Activated effector memory CD4-positive, alpha-beta T cell treated with Interleukin-2 at 50 U/mL for 16 hours (primary cell): Measurements from ENCODE around the gene ANKDD1A.

Source experiments
- DNase-seq: peaks from one replicate; pipeline ENCODE4 v3.0.0-alpha.2; 2020

Gene ANKDD1A

GRCh38 chr15:64925335-64926330 lies 13.9 kb downstream of the ANKDD1A start:
- DNase-seq: no peak

DNA sequence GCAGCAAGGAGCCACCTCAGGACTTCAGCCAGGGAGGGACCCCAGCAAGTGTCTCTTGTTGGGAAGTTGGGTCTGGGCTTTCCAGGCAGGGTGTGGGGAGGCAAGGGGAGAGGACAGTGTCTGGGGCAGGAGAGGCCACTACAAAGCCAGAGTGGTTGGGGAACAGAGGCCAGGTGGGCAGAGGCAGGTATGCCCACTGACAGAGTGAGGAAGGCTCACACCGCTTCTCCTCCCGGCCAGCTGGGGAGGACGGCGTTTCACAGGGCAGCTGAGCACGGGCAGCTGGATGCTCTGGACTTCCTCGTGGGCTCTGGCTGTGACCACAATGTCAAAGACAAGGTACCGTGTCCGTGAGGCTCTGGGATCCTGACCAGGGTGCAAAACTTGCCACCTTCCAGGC lies 15.0 kb downstream of the ANKDD1A start:
- DNase-seq: no peak

DNA sequence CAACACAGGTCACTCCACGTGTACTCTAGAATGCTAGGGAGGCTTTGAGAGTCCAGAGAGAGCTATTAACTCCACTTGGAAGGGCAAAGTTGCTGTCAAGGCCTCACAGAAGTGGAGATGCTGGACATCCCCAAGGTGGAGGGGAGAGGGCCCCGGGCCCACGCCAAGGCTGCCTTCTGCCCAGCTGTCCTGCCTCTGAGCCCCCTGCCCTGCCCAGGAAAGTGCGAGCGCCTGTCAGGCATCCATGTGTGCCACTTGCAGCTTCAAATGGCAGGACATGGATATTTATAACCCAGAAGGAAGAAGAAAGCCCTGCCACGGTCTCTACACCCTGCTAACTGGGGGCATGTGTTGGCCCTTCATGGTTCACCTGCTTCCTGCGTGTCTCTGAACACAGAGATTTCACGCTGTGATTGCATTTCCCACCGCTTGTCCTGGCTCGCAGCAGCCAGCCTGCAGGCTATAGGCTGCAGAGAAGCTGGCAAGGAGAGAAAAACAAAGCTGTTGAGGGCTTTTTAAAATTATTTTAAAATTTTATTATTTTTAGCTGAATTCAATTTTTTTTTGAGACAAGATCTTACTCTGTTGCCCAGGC lies 17.0 kb downstream of the ANKDD1A start:
- DNase-seq: no peak

- no peak for DNase-seq
These were observed 18.4 kb downstream of the ANKDD1A start for GRCh38 chr15:64930019-64930652.

- DNase-seq: no peak
These were observed 19.2 kb downstream of the ANKDD1A start for GRCh38 chr15:64930778-64931371.

GRCh38 chr15:64931381-64931780 lies 19.7 kb downstream of the ANKDD1A start:
- DNase-seq: no peak

- DNase-seq: no peak
These were observed 22.3 kb downstream of the ANKDD1A start for GRCh38 chr15:64934023-64934422.

DNA sequence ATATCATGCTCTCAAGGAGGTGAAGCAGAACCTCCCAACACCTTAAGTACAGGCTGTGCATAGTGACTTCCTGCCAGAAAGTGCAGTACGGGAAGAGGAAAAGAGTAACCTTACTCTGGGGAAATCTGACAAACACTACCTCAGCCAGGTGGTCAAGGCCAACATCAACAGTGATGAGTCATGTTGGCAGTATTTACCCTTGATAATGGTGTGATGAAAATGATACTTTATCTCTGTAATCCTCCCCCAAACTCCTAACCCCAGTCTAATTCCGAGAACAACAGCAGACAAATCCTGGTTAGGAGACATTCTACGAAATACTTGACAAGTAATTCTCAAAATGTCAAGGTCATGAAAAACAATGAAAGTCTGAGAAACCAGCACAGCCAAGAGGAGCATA lies 26.5 kb downstream of the ANKDD1A start:
- no peak for DNase-seq

GRCh38 chr15:64942356-64942755 lies 30.7 kb downstream of the ANKDD1A start:
- no peak for DNase-seq

DNA sequence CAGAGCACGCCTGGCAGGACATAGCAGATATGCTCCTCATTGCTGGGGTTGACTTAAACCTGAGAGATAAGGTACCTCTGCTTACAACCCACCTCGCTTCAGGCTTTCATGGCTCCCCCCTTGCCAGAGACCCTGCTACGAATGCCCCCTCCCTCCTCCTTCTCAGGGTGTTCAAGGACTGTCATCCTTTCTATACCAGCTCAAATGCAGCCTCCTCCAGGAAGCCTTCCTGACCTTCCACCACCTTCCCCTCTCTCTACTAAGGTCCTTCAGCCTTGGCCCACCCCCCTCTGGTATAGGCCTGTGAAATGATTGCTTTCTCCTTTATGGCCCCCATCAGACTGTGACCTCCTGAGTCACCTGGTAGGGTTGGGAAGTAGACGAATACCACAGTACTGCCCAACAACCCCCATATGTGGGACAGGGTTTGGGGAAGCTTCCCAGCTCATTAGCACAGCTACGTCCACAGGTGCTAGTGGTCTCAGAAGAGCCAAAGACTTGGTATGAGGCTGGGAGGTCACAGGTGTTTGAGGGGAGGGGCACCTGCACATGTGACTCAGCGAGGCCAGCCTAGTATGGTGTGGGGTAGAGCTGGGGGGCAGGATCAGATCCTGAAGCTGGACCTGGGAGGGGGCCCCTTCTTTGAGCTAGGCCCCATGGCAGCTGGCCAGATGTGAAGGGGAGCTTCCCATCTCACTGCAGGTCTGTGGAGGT lies 32.0 kb downstream of the ANKDD1A start:
- no peak for DNase-seq

- no peak for DNase-seq
These were observed 33.3 kb downstream of the ANKDD1A start for GRCh38 chr15:64944961-64945360.

DNA sequence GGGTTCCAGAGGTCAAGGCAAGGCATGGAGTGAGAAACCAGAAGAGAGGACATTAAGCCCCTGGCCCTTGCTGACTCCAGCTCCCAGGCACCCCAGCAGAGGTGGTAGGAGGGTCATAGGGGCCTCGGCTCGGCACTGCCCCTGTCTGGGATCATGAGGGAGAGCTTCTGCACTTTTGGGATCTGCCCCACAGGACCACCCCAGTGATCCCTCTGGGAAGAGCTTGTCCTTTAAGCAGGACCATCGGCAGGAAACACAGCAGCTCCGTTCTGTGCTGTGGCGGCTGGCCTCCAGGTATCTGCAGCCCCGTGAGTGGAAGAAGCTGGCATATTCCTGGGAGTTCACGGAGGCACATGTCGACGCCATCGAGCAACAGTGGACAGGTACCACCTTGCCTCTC lies 35.5 kb downstream of the ANKDD1A start:
- DNase-seq: no peak

GRCh38 chr15:64948916-64949315 lies 37.2 kb downstream of the ANKDD1A start:
- no peak for DNase-seq

DNA sequence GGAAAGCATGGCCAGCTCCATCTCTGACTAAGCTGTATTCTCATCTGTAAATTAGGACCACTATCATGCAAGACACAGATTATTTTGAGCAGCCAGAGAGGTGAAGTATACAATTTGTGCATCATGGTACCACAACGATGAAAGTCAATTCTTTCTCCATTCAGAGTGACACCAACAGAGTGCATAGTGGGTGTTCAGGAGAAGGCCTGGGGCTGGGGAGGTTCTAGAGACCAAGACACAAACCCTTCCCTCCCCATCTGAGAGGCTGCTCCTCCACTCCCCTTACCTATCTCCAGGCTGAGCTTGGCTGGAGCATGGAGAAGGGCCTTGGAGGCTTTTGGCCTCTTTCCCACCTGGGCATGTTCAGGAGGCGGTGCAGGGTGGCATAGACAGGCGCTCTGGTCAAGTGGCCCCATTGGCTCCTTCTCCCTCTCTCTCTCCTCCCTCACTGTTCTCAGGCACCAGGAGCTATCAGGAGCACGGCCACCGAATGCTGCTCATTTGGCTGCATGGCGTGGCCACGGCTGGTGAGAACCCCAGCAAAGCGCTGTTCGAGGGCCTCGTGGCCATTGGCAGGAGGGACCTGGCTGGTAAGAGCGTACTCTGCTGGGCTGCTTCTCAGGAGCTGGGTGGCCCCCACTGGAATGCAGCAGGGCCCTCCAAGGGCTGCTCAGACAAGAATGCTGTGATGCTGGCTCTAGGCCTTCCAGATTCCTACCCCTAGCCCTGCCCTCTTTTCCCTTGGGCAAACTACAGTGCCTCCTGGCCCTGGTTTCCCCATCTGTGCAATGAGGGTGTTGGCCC lies 37.9 kb downstream of the ANKDD1A start:
- DNase-seq: no peak

GRCh38 chr15:64950888-64951287 lies 39.2 kb downstream of the ANKDD1A start:
- no peak for DNase-seq

DNA sequence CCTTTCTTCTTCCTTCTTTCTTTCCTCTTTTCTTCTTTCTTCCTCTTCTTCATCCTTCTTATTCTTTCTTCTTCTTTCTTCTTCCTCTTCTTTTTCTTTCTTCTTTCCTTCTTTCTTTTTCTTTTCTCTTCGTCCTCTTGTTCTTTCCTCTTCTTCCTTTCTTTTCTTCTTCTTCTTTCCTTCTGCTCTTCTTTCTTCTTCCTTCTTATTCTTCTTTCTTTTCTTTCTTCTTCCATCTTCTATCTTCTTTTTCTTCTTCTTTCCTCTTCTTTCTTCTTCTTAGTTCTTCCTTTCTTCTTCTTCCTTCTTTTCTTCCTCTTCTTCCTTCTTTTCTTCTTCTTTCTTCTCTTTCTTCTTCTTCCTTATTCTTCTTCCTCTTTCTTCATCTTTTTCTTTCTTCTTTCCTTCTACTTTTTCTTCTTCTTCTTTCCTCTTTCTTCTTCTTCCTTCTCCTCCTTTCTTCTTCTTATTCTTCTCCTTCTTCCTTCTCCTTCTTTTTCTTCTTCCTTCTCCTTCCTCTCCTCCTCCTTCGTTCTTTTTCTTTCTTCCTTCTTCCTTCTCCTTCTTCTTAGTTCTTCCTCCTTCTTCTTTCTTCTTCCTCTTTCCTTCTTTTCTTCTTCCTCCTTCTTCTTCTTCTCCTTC lies 40.2 kb downstream of the ANKDD1A start:
- no peak for DNase-seq

- DNase-seq: no peak
These were observed 42.7 kb downstream of the ANKDD1A start for GRCh38 chr15:64954395-64954794.

DNA sequence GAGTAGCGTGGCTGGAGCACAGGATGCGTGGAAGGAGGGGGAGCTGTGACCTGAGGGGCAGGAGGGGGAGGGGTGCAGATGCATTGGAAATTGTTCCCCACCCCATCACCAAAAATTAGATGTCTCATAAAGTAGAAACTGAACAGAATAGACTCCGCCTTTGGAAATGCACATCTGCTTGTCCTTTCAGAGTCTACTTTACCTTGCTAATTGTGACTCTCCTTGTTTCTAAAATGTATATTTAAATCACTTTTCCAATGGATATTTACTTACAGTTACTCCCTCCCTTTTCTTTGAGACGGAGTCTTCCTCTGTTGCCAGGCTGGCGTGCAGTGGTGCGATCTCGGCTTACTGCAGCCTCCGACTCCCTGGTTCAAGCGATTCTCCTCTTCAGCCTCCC lies 47.4 kb downstream of the ANKDD1A start:
- DNase-seq: no peak

GRCh38 chr15:64960153-64960552 lies 48.5 kb downstream of the ANKDD1A start:
- DNase-seq: no peak

GRCh38 chr15:64961013-64961412 lies 49.3 kb downstream of the ANKDD1A start:
- no peak for DNase-seq

GRCh38 chr15:64969401-64969800 lies 57.7 kb downstream of the ANKDD1A start:
- no peak for DNase-seq
